ENCODE results near the gene TUBB6.

Gene TUBB6

GRCh38 chr18:12307701-12308385 lies at the start of gene TUBB6:
TUBB6 (plus strand) TSS chr18:12308241; CDS start chr18:12308293, 52 bp downstream.
- no peak for DNase-seq

- no peak for DNase-seq
These were observed 49.0 kb upstream of the TUBB6 start for GRCh38 chr18:12258719-12259705.

- DNase-seq, result no peak
These were observed 45.3 kb upstream of the TUBB6 start for GRCh38 chr18:12262748-12263147.

- DNase-seq, result no peak
These were observed 43.2 kb upstream of the TUBB6 start for GRCh38 chr18:12264864-12265263.

- DNase-seq, result no peak
These were observed 36.4 kb upstream of the TUBB6 start for GRCh38 chr18:12271376-12272235.

- no peak for DNase-seq
These were observed 33.2 kb upstream of the TUBB6 start for GRCh38 chr18:12274793-12275192.

GRCh38 chr18:12276736-12277554 lies 31.1 kb upstream of the TUBB6 start:
- DNase-seq, result no peak

- no peak for DNase-seq
These were observed 29.8 kb upstream of the TUBB6 start for GRCh38 chr18:12278215-12278671.

- no peak for DNase-seq
These were observed 29.0 kb upstream of the TUBB6 start for GRCh38 chr18:12278741-12279682.

- DNase-seq, result no peak
These were observed 28.1 kb upstream of the TUBB6 start for GRCh38 chr18:12279781-12280531.

GRCh38 chr18:12281861-12282260 lies 26.2 kb upstream of the TUBB6 start:
- DNase-seq, result no peak

- DNase-seq, result no peak
These were observed 25.5 kb upstream of the TUBB6 start for GRCh38 chr18:12282442-12283039.

- DNase-seq, result no peak
These were observed 24.8 kb upstream of the TUBB6 start for GRCh38 chr18:12283256-12283655.

GRCh38 chr18:12283666-12284065 lies 24.4 kb upstream of the TUBB6 start:
- DNase-seq, result no peak

- DNase-seq, result no peak
These were observed 20.8 kb upstream of the TUBB6 start for GRCh38 chr18:12287131-12287681.

GRCh38 chr18:12287684-12288402 lies 20.2 kb upstream of the TUBB6 start:
- no peak for DNase-seq

- no peak for DNase-seq
These were observed 19.7 kb upstream of the TUBB6 start for GRCh38 chr18:12288403-12288755.

- DNase-seq, result no peak
These were observed 18.0 kb upstream of the TUBB6 start for GRCh38 chr18:12290086-12290485.

GRCh38 chr18:12291161-12291560 lies 16.9 kb upstream of the TUBB6 start:
- no peak for DNase-seq
